Fibroblast of peridontal ligament (primary cell): Measurements from ENCODE around the gene SPECC1L.

Source experiments
- DNase-seq: peaks from one replicate; pipeline ENCODE4 v3.0.0-alpha.2; 2010; ENCODE audit errors: extremely low read depth

SPECC1L gene

GRCh38 chr22:24324137-24324536 lies 53.5 kb downstream of the SPECC1L start:
- DNase-seq: no peak

GRCh38 chr22:24325105-24325757 lies 54.6 kb downstream of the SPECC1L start:
- peak; percentile 97 for DNase-seq

DNA sequence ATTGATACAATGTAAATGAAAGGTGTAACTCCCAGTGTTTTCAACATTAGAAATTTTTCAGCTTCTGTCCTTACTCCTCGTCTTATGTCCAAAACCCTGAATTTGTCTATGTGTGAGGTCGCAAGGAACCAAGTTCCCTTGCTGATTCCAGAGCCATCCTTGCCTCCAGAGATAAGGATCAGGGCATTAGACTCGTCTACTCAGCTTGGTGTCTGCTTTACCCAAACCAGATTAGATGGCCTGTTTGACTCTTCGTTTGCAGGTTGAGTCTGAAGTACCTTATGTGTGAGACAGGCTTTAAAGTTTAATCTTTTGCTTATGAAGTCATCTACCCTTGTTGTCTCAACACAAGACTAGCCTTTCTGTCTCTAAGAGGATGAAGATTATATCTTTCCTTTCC lies 55.6 kb downstream of the SPECC1L start:
- no peak for DNase-seq

DNA sequence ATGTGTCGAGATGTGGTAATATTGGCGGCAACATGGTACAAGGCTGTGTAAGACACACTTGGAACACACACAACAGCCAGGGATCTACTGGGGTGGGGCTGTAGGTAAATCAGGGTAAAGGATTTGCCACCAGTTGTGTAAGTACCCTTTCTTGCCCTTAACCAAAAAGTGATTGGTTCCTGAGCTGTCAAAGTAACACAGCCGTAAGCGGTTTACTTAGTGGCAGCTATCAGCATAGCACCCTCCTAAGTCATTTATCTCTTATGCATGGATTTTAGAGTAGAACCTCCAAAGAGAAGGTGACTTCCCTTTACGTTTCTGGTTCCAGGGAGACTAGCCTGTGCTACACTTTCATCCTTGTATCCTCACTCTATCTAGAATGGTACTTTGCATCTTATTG lies 57.2 kb downstream of the SPECC1L start:
- DNase-seq: no peak

DNA sequence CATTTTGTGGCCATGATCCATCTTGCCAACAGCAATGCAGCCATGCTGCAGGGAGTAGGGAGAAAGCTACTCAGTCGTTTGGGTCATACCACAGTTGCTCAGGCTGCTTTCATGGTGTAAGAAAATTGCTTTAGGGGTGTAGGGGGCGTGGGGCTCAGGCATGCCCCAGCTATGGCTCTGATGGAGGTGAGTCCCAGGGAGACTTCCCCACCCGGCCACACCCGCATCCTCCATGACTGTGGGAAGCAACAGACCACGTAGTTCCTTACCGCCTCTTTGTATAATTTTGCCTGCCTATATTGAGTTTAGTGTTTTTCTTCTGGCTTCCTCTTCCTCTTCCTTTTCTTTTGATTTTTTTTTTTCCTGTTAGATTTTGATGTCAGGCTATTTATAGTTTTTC lies 58.8 kb downstream of the SPECC1L start:
- DNase-seq: no peak

GRCh38 chr22:24330636-24331035 lies 60.0 kb downstream of the SPECC1L start:
- no peak for DNase-seq

GRCh38 chr22:24331468-24332440 lies 61.1 kb downstream of the SPECC1L start:
- DNase-seq: peak; percentile 57

GRCh38 chr22:24333301-24333700 lies 62.7 kb downstream of the SPECC1L start:
- peak; percentile 90 for DNase-seq

DNA sequence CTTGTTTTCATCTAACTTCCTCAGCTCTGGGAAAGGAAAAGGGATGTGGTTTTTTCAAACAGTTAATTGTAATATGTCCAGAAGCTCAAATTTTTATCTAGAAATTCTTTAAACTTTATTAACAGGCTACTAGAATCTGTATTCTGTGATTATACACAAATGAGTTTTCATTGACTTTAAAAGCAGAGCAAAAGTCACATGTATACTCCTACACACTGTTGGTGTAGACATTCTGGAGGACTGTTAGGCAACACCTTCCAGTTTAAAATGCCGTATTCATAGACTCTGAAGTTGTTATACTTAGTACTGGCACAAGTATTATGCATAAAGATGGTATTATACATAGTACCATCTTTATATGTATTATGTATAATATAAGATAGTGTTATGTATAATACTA lies 64.9 kb downstream of the SPECC1L start:
- DNase-seq: no peak

DNA sequence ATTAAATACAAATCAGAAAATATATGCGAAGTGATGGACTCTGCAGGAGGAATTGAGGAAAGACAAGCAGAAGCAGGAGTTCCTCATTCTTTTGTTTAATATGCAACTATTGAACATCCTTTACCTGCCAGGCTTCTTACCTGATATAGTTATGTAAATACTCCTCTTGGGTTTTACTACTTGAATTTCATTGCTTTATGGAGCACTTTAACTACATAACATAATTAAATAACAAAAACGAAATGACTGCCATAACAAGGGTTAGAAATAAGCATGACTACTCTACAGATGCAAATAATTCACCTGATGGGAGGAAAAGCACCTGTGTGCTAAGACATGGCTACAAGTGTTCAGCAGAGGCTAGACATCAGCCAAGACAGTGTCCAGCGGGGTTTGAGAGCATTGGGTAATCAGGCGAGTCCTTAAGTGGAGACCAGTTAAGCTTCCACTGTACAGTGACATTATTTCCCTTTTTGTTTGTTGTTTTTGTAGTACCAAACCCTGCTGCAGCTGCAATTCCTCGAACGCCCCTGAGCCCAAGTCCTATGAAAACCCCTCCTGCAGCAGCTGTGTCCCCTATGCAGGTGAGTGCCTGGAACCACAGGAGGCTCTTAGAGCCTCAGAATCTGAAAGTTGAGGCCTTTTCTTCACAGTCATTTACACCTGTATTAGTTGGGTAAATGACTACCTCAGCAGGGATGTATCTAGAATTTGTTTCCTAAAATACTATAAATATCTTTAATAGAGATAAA lies 67.4 kb downstream of the SPECC1L start:
- DNase-seq: no peak

DNA sequence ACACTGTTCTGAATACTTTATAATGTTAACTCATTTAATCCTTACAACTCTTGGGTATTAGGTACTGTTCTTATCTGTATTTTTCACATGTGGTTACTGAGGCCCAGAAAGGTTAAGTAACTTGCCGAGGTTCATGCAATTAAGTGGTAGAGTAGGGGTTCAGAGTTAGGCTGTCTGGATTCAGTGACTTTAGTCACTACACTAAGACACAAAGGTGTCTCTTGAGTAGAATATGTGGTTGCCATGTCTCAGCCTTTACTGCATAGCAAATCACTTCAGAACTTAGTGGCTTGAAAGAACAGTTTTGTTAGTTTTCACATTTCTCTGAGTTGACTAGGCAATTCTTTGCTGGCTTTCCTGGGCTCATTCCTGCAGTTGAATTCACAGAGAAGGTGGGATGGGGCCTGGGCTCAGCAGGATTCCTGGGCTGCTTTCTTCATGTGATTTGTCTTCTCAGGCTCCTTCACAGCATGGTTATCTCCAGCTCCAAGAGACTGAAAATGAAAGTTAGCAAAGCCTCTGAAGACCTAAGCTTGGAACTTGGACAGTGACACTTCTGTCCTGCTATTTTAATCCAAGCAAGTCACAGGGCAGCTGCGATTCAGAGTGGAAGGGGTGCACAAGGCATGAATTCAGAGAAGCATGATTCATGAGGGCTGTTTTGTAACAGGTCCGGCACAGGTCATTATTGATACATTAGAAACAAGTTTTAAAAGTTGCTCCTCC lies 68.3 kb downstream of the SPECC1L start:
- peak; percentile 30 for DNase-seq

- DNase-seq: no peak
Measured at GRCh38 chr22:24339452-24339747, 68.8 kb downstream of the SPECC1L start.

DNA sequence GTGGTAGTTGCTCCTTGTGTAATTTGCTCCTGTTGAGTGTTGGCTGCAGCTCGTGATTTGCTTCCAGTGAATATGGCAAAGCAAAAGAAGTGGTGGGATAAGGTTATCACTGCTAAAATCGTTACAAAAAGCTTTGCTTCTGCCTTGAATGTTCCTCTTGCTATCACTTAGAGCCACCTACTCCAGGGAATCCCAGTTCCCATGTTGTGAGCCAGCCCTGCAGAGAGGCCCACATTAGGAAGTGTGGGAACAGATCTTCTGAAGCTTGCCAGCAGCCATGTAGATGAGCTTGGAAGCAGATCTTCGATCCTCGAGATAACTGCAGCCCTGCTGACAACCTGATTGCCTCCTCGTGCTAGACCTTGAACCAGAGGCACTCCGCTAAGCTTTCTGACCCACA lies 71.0 kb downstream of the SPECC1L start:
- no peak for DNase-seq

DNA sequence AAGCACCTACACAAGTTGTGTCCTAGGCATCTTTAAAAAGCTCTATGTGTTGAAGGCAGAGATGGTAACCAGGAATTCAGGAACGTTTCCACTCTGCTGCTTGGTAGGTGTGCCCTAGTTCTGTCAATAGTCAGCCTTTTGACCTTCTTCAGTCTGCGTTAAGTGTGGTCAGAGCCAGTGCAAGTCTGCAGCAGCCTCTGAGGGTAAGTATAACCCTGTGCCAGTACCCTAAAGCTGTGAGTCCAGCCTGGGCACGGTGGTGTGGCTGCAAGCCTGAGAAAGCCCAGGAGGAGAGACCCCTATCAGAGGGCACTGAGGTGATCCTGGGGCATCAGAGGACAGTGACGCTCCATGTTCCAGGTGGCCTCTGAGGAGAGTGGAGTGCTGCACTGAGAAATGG lies 80.0 kb downstream of the SPECC1L start:
- no peak for DNase-seq

- DNase-seq: no peak
Measured at GRCh38 chr22:24353121-24353520, 82.5 kb downstream of the SPECC1L start.

DNA sequence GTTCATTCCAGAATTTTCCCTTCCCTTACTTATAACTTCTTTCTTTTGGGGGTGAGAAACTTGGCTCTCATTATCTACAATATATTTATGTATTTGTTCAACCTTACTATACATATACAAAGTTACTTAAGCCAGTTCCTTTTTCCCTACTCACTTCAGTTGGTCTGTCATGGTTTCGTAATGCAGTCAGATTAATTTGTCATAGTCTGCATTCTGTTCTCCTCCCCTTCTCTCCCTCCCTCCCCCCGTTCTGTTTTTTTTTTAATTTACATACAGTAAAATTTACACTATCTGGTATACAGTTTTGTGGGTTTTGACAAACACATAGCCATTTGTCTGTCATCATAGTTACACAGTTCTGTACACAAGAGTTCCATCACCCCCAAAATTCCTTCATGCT lies 84.9 kb downstream of the SPECC1L start:
- DNase-seq: no peak

- peak; percentile 30 for DNase-seq
Measured at GRCh38 chr22:24357547-24357946, 86.9 kb downstream of the SPECC1L start.

GRCh38 chr22:24358105-24358836 lies 87.6 kb downstream of the SPECC1L start:
- no peak for DNase-seq

DNA sequence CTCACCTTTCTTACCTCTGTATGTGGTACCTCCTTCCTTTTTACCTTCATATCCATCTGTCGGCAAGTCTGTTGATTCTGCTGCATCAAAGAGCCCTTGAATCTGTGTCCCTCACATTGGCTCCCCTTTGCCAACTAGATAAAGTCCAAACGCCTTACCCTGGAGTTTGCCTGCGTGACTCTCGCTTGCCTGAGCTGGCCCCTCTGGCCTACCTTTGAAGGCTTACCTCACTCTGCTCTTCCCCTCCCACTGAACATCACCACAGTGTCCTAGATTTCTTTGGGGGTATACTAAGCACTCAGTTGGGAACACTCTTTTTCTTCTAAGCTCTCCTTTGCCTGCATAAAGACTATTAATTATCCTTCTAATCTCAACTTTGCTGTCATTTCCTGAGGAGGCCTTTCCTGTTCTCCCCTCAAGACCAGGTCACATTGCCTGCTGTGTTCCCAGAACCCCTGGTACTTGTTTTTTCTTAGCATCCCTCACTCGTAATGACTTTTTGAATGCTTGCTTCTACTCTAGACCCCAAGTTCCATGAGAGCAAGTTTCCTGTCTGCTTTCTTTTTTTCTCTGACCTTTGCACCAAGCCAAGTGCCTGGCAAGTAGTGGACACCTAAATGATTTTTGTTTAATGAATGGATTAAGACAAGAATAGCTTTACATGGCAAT lies 89.0 kb downstream of the SPECC1L start:
- DNase-seq: no peak

GRCh38 chr22:24361976-24362646 lies 91.5 kb downstream of the SPECC1L start:
- DNase-seq: no peak
